H9 (cell line): ENCODE data around the gene PRPF6. TPM values are rescaled to one million over a fixed set of nuclear protein-coding genes. Genes with fewer than 3 reads are reported as not detected.

ENCODE experiments used
- DNase-seq: peaks from one replicate; pipeline ENCODE4 v3.0.0-alpha.2; 2017
- H2AFZ ChIP-seq: one replicate; pipeline ENCODE4 v1.6.1; 2013; ENCODE audit warnings: mild to moderate bottlenecking, low read length, control low read depth, moderate library complexity
- H2AK5ac ChIP-seq: 2 replicates; pipeline ENCODE4 v1.6.1; 2013; ENCODE audit warnings: low read length, control low read depth, mixed read lengths; ENCODE audit not compliant: insufficient read length
- H2BK120ac ChIP-seq: one replicate; pipeline ENCODE4 v1.6.1; 2013; ENCODE audit warnings: low read depth, mild to moderate bottlenecking, low read length, control low read depth, inconsistent platforms; ENCODE audit not compliant: poor library complexity, severe bottlenecking
- H2BK12ac ChIP-seq: 2 replicates; pipeline ENCODE4 v1.6.1; 2013; ENCODE audit warnings: low read length, control low read depth, mixed read lengths, low read depth; ENCODE audit not compliant: insufficient read length
- H2BK15ac ChIP-seq: 2 replicates; pipeline ENCODE4 v1.6.1; 2013; ENCODE audit warnings: low read depth, low read length, control low read depth
- H2BK20ac ChIP-seq: one replicate; pipeline ENCODE4 v1.6.1; 2013; ENCODE audit warnings: low read depth, mild to moderate bottlenecking, low read length, control low read depth, inconsistent platforms; ENCODE audit not compliant: poor library complexity, severe bottlenecking
- H2BK5ac ChIP-seq: 2 replicates; pipeline ENCODE4 v1.6.1; 2013; ENCODE audit warnings: low read length, control low read depth, mixed read lengths; ENCODE audit not compliant: insufficient read length
- H3K14ac ChIP-seq: 2 replicates; pipeline ENCODE4 v1.6.1; 2013; ENCODE audit warnings: low read length, control low read depth; ENCODE audit not compliant: insufficient read depth
- H3K18ac ChIP-seq: 2 replicates; pipeline ENCODE4 v1.6.1; 2013; ENCODE audit warnings: low read depth, mild to moderate bottlenecking, mixed read lengths, low read length, control low read depth; ENCODE audit not compliant: insufficient read length
- H3K23ac ChIP-seq: 2 replicates; pipeline ENCODE4 v1.6.1; 2013; ENCODE audit warnings: low read length, control low read depth, mixed read lengths, low read depth; ENCODE audit not compliant: insufficient read length
- H3K23me2 ChIP-seq: 2 replicates; pipeline ENCODE4 v1.6.1; 2013; ENCODE audit warnings: low read depth, mild to moderate bottlenecking, mixed read lengths, low read length, control low read depth; ENCODE audit not compliant: insufficient read length, poor library complexity, severe bottlenecking
- H3K27ac ChIP-seq: 2 replicates; pipeline ENCODE4 v1.5.1; 2013; ENCODE audit warnings: low read length, control low read depth, mixed read lengths, low read depth; ENCODE audit not compliant: insufficient read length
- H3K27me3 ChIP-seq: 2 replicates; pipeline ENCODE4 v1.6.1; 2013; ENCODE audit warnings: low read length, control low read depth, inconsistent platforms; ENCODE audit not compliant: insufficient read depth
- H3K4ac ChIP-seq: 2 replicates; pipeline ENCODE4 v1.6.1; 2013; ENCODE audit warnings: low read depth, mild to moderate bottlenecking, control low read depth, inconsistent platforms, low read length, moderate library complexity
- H3K4me1 ChIP-seq: 2 replicates; pipeline ENCODE4 v1.6.1; 2013; ENCODE audit warnings: low read length, control low read depth, inconsistent platforms; ENCODE audit not compliant: insufficient read depth
- H3K4me2 ChIP-seq: 2 replicates; pipeline ENCODE4 v1.6.1; 2013; ENCODE audit warnings: low read length, control low read depth, mixed read lengths; ENCODE audit not compliant: insufficient read length, insufficient read depth
- H3K56ac ChIP-seq: 2 replicates; pipeline ENCODE4 v1.6.1; 2013; ENCODE audit warnings: low read depth, mild to moderate bottlenecking, mixed read lengths, low read length, control low read depth; ENCODE audit not compliant: insufficient read length
- H3K79me1 ChIP-seq: 2 replicates; pipeline ENCODE4 v1.6.1; 2013; ENCODE audit warnings: low read depth, mild to moderate bottlenecking, moderate library complexity, low read length, control low read depth, inconsistent platforms; ENCODE audit not compliant: insufficient read depth, poor library complexity, severe bottlenecking
- H3K79me2 ChIP-seq: 2 replicates; pipeline ENCODE4 v1.6.1; 2013; ENCODE audit warnings: low read length, control low read depth, inconsistent platforms; ENCODE audit not compliant: insufficient read depth
- H3K9ac ChIP-seq: 2 replicates; pipeline ENCODE4 v1.6.1; 2013; ENCODE audit warnings: low read length, control low read depth, mixed read lengths; ENCODE audit not compliant: insufficient read length; ENCODE audit errors: extremely low read depth
- H3K9me3 ChIP-seq: one replicate; pipeline ENCODE4 v1.6.1; 2013; ENCODE audit warnings: low read depth, low read length, inconsistent platforms; ENCODE audit not compliant: control insufficient read depth
- H3T11ph ChIP-seq: one replicate; pipeline ENCODE4 v1.6.1; 2013; ENCODE audit warnings: mild to moderate bottlenecking, low read length, control low read depth, inconsistent platforms
- H4K20me1 ChIP-seq: one replicate; pipeline ENCODE4 v1.6.1; 2013; ENCODE audit not compliant: control insufficient read depth, insufficient read length, insufficient read depth
- H4K5ac ChIP-seq: 2 replicates; pipeline ENCODE4 v1.6.1; 2013; ENCODE audit warnings: low read depth, mild to moderate bottlenecking, mixed read lengths, low read length, control low read depth; ENCODE audit not compliant: insufficient read length
- H4K8ac ChIP-seq: replicated peaks from 2 replicates; pipeline ENCODE4 v1.6.1; 2013; ENCODE audit warnings: low read length, control low read depth, mixed read lengths, low read depth; ENCODE audit not compliant: insufficient read length
- H4K91ac ChIP-seq: 2 replicates; pipeline ENCODE4 v1.6.1; 2013; ENCODE audit warnings: low read depth, mild to moderate bottlenecking, moderate library complexity, mixed read lengths, low read length, control low read depth; ENCODE audit not compliant: insufficient read length
- H3K27ac Mint-ChIP-seq, 3 experiments: 2 replicates in 2 of 3; 3 replicates in 1 of 3; pipeline ENCODE4 v1.8.0; 2020 to 2021; ENCODE audit warnings: mixed read lengths in 3 of 3, mild to moderate bottlenecking in 1 of 3, moderate library complexity in 1 of 3
- H3K27me3 Mint-ChIP-seq: 2 replicates; pipeline ENCODE4 v1.8.0; 2021; ENCODE audit warnings: low read depth, mild to moderate bottlenecking, moderate library complexity, mixed read lengths
- H3K36me3 Mint-ChIP-seq, 3 experiments: 2 replicates in 2 of 3; 3 replicates in 1 of 3; pipeline ENCODE4 v1.8.0; 2020 to 2021; ENCODE audit warnings: low read depth in 3 of 3, mixed read lengths in 3 of 3; ENCODE audit not compliant: insufficient read depth in 1 of 3
- H3K4me1 Mint-ChIP-seq, 2 experiments: 2 replicates each; pipeline ENCODE4 v1.8.0; 2020; ENCODE audit warnings: mixed read lengths in 2 of 2
- H3K4me3 Mint-ChIP-seq, 2 experiments: 2 replicates in 1 of 2; 3 replicates in 1 of 2; pipeline ENCODE4 v1.8.0; 2020 to 2021; ENCODE audit warnings: mild to moderate bottlenecking in 2 of 2, mixed read lengths in 2 of 2, moderate library complexity in 1 of 2
- H3K9me3 Mint-ChIP-seq, 2 experiments: 2 replicates in 1 of 2; 3 replicates in 1 of 2; pipeline ENCODE4 v1.8.0; 2020; ENCODE audit warnings: mild to moderate bottlenecking in 2 of 2, mixed read lengths in 2 of 2, moderate library complexity in 1 of 2
- CTCF ChIP-seq: fragments of 200-600 bp; sonication (generic); conservative IDR thresholded peaks from 3 replicates; pipeline ENCODE4 v1.8.0; 2021; ENCODE audit warnings: antibody characterized with exemption, mild to moderate bottlenecking
- WGBS: extraction: QIAGEN DNeasy Blood & Tissue Kit; methylation state at CpG from one replicate; pipeline ENCODE4 v1.1.7; 2013; ENCODE audit warnings: missing lambda C conversion rate, low lambda C conversion rate, mixed read lengths; ENCODE audit not compliant: insufficient read length; ENCODE audit errors: extremely low coverage; 5-methylcytosine and 5-hydroxymethylcytosine counted together
- total RNA-seq: library from RNA; stranded (reverse); gene quantifications from 2 replicates; pipeline ENCODE4 v1.2.1, GENCODE V29; 2021

The PRPF6 gene
- total RNA-seq, 1 experiment from 2014 or later, result 87.9 TPM

- H3K4me1 ChIP-seq, result no peaks in the 10 kb centered on the region
- no peak overlapping the region for H2AFZ ChIP-seq
- no peaks in the 10 kb centered on the region for H3K79me1 ChIP-seq
- Mint-ChIP-seq H3K27ac (0 out of 7 replicates have a peak overlapping the region, but pooled peaks of 1 of the 3 experiments have one; percentile 68), H3K9me3 (no peaks in the 10 kb centered on the region), H3K4me1 (peaks cover 3 to 9% of the 10 kb centered on the region in 2 experiments), H3K4me3 (no peak overlapping the region), H3K27me3 (no peaks in the 10 kb centered on the region), H3K36me3 (peaks cover under 1 to 27% (median 27%) of the 10 kb centered on the region in 3 experiments; a peak in 6 of 7 replicates)
- peak overlapping the region; percentile 28 for H3K18ac ChIP-seq
- H3K23me2 ChIP-seq, result peaks cover 13% of the 10 kb centered on the region
- H2AK5ac ChIP-seq, result no peak overlapping the region
- H3K79me2 ChIP-seq, result no peaks in the 10 kb centered on the region
- peak overlapping the region; percentile 15 for H3K4me2 ChIP-seq
- no peak overlapping the region for H4K5ac ChIP-seq
- 0 out of 2 replicates have a peak overlapping the region, but pooled peaks have one; percentile 16 for H3K14ac ChIP-seq
- H4K8ac ChIP-seq, result no peak overlapping the region
- no peak overlapping the region for H3K27ac ChIP-seq
- no peak overlapping the region for H3K23ac ChIP-seq
- H4K91ac ChIP-seq, result no peak overlapping the region
- H3K9me3 ChIP-seq, result no peaks in the 10 kb centered on the region
- no peak overlapping the region for H2BK20ac ChIP-seq
- H3K4ac ChIP-seq, result no peak overlapping the region
- H2BK120ac ChIP-seq, result no peak overlapping the region
- H2BK5ac ChIP-seq, result no peak overlapping the region
- no peak overlapping the region for H3K56ac ChIP-seq
- no peak overlapping the region for H2BK15ac ChIP-seq
- no peaks in the 10 kb centered on the region for H4K20me1 ChIP-seq
- H2BK12ac ChIP-seq, result no peak overlapping the region
- WGBS, result no CpG with 5 or more reads among the region's 58 CpGs
- H3K9ac ChIP-seq, result no peak overlapping the region
- no peaks in the 10 kb centered on the region for H3K27me3 ChIP-seq
- no peak for TF ChIP-seq CTCF
- DNase-seq, result peak; percentile 52
- H3T11ph ChIP-seq, result no peak overlapping the region
These were observed 40.3 kb upstream of the PRPF6 start for GRCh38 chr20:63940472-63941266.
